PC-9 (cell line): ENCODE data around the gene LAMA2. TPM values are rescaled to one million over a fixed set of nuclear protein-coding genes. Genes with fewer than 3 reads are reported as not detected.

ENCODE experiments used
- BruUV-seq: library from RNA; stranded (reverse); fragments of 400-500 nt; replicated peaks from 2 replicates; lab custom pipeline; 2021; lab: Mats Ljungman, UMichigan
- CTCF ChIA-PET: fragments of 300-600 bp; sonication (Branson Sonifier 250); formaldehyde crosslinking; loops from one replicate; lab custom pipeline; 2022; ENCODE audit warnings: antibody characterized with exemption; lab: Charles Lee
- POLR2A ChIA-PET: fragments of 300-600 bp; sonication (Branson Sonifier 250); formaldehyde crosslinking; loops from one replicate; lab custom pipeline; 2022; ENCODE audit warnings: antibody characterized with exemption; ENCODE audit not compliant: unreplicated experiment; lab: Charles Lee
- DNase-seq, 2 experiments: peaks; one replicate each; pipeline versions ENCODE4 v3.0.0 to v3.0.0-alpha.2; 2015 to 2022; ENCODE audit warnings: mixed read lengths in 1 of 2
- H2AFZ ChIP-seq: fragments of 200-600 bp; sonication (generic); 2 replicates; pipeline ENCODE4 v1.8.1; 2017; ENCODE audit warnings: antibody characterized with exemption
- H3F3A ChIP-seq: fragments of 200-600 bp; sonication (generic); 2 replicates; pipeline ENCODE4 v1.8.1; 2017; ENCODE audit warnings: antibody characterized with exemption, mild to moderate bottlenecking, low read depth; ENCODE audit not compliant: insufficient read depth
- H3K27ac ChIP-seq: fragments of 200-600 bp; sonication (generic); 2 replicates; pipeline ENCODE4 v1.6.1; 2016; ENCODE audit warnings: mixed run types
- H3K27me3 ChIP-seq: fragments of 200-600 bp; sonication (generic); 2 replicates; pipeline ENCODE4 v1.6.1; 2016; ENCODE audit warnings: low read depth, mixed run types; ENCODE audit not compliant: insufficient read depth
- H3K36me3 ChIP-seq: fragments of 200-600 bp; sonication (generic); 2 replicates; pipeline ENCODE4 v1.6.1; 2016; ENCODE audit warnings: low read depth, mixed run types
- H3K4me1 ChIP-seq: fragments of 200-600 bp; sonication (generic); replicated peaks from 2 replicates; pipeline ENCODE4 v1.6.1; 2016; ENCODE audit warnings: mixed run types; ENCODE audit not compliant: insufficient read depth
- H3K4me2 ChIP-seq: fragments of 200-600 bp; sonication (generic); 2 replicates; pipeline ENCODE4 v1.6.1; 2017; ENCODE audit warnings: mixed run types
- H3K4me3 ChIP-seq: fragments of 200-600 bp; sonication (generic); 2 replicates; pipeline ENCODE4 v1.6.1; 2016; ENCODE audit warnings: mixed run types
- H3K79me2 ChIP-seq: fragments of 200-600 bp; sonication (generic); 2 replicates; pipeline ENCODE4 v1.6.1; 2017; ENCODE audit warnings: low read depth, mixed run types
- H3K9me2 ChIP-seq: fragments of 200-600 bp; sonication (generic); 2 replicates; pipeline ENCODE4 v1.8.1; 2017; ENCODE audit warnings: mild to moderate bottlenecking; ENCODE audit not compliant: insufficient read depth
- H3K9me3 ChIP-seq: fragments of 200-600 bp; sonication (generic); 2 replicates; pipeline ENCODE4 v1.8.1; 2016; ENCODE audit warnings: low read depth; ENCODE audit not compliant: insufficient read depth
- H4K20me1 ChIP-seq: fragments of 200-600 bp; sonication (generic); 2 replicates; pipeline ENCODE4 v1.8.1; 2017; ENCODE audit not compliant: insufficient read depth
- EZH2 ChIP-seq: fragments of 200-600 bp; sonication (generic); IDR thresholded peaks from 2 replicates; pipeline ENCODE4 v1.8.0; 2017; ENCODE audit warnings: antibody characterized with exemption, low read depth
- intact Hi-C: fragments of 100-400 bp; cut with micrococcal nuclease; formaldehyde crosslinking; loops from one replicate; pipeline ENCODE4 v1.10.0; 2022; ENCODE audit not compliant: unreplicated experiment
- total RNA-seq: library from RNA; stranded (reverse); gene quantifications from 2 replicates; pipeline ENCODE4 v1.2.3, GENCODE V29; 2021
- TF ChIP-seq, protein P1 (sequence below): fragments of 200-600 bp; sonication (generic); conservative IDR thresholded peaks from 2 replicates; pipeline ENCODE4 v1.6.1; 2017; ENCODE audit warnings: mixed run types, antibody characterized with exemption, mild to moderate bottlenecking, moderate library complexity

LAMA2 gene
- total RNA-seq, 1 experiment from 2014 or later: 2.8 TPM

DNA sequence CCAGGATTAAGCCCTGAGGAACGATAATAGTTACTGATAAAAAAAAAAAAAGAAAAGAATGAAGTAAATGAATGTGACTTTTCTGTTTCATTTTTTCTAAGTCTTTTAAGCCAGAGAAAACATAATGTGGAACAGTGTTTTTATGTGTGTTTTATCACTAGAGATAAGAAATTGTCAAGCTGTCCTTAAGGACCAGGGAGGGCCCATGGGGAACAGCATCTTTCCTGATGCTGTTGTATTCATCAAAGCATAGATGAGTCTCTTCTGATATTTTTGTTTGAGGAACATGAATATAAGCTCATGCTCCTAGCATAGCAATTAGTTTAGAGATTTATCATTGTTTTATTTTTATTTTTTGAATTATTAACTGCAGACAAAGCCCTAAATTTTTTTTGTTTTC is 150.2 kb downstream of the LAMA2 start:
- no peaks in the 10 kb centered on the region; the same call in 1 of the 2 replicates for H3K4me1 ChIP-seq
- no peaks in the 10 kb centered on the region for H3K79me2 ChIP-seq
- H3F3A ChIP-seq: no peaks in the 10 kb centered on the region
- no peak overlapping the region for H3K27ac ChIP-seq
- no peak overlapping the region for H3K4me2 ChIP-seq
- CTCF ChIA-PET: no interaction called here
- no peaks in the 10 kb centered on the region for H4K20me1 ChIP-seq
- POLR2A ChIA-PET: interaction anchor here (0.6 kb wide), 2 partner anchors 463 to 1011 kb away, joined by 5 to 7 read pairs; no protein-coding TSS in a partner anchor
- H3K9me3 ChIP-seq: no peaks in the 10 kb centered on the region; the same call in 1 of the 2 replicates
- no peak overlapping the region; the same call in 1 of the 2 replicates for H2AFZ ChIP-seq
- H3K9me2 ChIP-seq: no peaks in the 10 kb centered on the region; the same call in 1 of the 2 replicates
- H3K36me3 ChIP-seq: no peaks in the 10 kb centered on the region
- DNase-seq: no peak
- intact Hi-C loops: no loop called here
- TF ChIP-seq, protein P1, sequence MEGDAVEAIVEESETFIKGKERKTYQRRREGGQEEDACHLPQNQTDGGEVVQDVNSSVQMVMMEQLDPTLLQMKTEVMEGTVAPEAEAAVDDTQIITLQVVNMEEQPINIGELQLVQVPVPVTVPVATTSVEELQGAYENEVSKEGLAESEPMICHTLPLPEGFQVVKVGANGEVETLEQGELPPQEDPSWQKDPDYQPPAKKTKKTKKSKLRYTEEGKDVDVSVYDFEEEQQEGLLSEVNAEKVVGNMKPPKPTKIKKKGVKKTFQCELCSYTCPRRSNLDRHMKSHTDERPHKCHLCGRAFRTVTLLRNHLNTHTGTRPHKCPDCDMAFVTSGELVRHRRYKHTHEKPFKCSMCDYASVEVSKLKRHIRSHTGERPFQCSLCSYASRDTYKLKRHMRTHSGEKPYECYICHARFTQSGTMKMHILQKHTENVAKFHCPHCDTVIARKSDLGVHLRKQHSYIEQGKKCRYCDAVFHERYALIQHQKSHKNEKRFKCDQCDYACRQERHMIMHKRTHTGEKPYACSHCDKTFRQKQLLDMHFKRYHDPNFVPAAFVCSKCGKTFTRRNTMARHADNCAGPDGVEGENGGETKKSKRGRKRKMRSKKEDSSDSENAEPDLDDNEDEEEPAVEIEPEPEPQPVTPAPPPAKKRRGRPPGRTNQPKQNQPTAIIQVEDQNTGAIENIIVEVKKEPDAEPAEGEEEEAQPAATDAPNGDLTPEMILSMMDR: no peak
- no peak for TF ChIP-seq EZH2
- no TSS peak for BruUV-seq
- no peaks in the 10 kb centered on the region for H3K27me3 ChIP-seq
- no peak overlapping the region for H3K4me3 ChIP-seq

DNA sequence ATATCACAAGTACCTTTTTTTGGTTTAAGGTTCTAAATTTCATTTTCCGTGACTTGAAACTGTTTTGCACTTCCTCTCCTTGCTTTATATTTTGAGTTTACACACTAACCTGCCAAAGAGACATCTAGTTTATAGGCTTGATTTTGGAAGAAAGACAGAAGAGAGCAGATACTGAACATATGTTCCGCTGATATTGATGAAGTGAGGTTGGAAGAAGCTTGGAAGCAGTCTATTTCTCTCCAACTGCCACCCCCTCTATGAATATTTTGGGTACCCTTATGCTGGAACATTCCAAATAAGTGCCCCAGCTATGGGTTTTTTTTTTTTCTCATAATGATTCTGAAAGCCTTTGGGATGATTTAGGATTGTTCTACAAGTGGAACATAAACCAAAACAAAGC is 150.6 kb downstream of the LAMA2 start:
- no peak overlapping the region for H3K4me2 ChIP-seq
- no peak for DNase-seq
- H3K9me2 ChIP-seq: no peaks in the 10 kb centered on the region; the same call in 1 of the 2 replicates
- TF ChIP-seq EZH2: no peak
- TF ChIP-seq, protein P1: no peak
- no peak overlapping the region; the same call in none of the 2 replicates for H2AFZ ChIP-seq
- H3K27ac ChIP-seq: no peak overlapping the region
- ChIA-PET POLR2A (no interaction called here), CTCF (no interaction called here)
- intact Hi-C loops: no loop called here
- no peaks in the 10 kb centered on the region for H3K27me3 ChIP-seq
- no peaks in the 10 kb centered on the region for H3K36me3 ChIP-seq
- no TSS peak for BruUV-seq
- no peaks in the 10 kb centered on the region; the same call in 1 of the 2 replicates for H3K9me3 ChIP-seq
- H3K4me1 ChIP-seq: no peaks in the 10 kb centered on the region; the same call in 1 of the 2 replicates
- no peak overlapping the region for H3K4me3 ChIP-seq
- H4K20me1 ChIP-seq: no peaks in the 10 kb centered on the region
- H3K79me2 ChIP-seq: no peaks in the 10 kb centered on the region
- no peaks in the 10 kb centered on the region for H3F3A ChIP-seq

DNA sequence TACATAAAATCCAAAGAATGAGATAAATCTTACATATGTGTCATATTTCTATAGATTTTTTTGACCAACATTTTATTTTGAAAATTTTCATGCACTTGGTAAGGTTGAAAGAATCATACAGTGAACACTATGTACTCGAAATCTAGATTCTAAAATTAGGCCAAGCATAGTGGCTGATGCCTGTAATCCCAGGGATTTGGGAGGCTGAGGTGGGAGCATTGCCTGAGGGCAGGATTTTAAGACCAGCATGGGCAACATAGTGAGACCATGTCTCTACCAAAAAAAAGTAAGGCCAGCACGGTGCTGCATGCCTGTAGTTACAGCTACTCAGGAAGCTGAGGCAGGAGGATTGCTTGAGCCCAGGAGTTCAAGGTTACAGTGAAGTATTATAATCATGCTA is 158.6 kb downstream of the LAMA2 start:
- Histone ChIP-seq H3K27me3 (no peaks in the 10 kb centered on the region), H4K20me1 (no peaks in the 10 kb centered on the region), H3K4me3 (no peak overlapping the region), H3K27ac (no peak overlapping the region), H3K79me2 (no peaks in the 10 kb centered on the region), H3K9me3 (no peaks in the 10 kb centered on the region; the same call in none of the 2 replicates), H3K36me3 (no peaks in the 10 kb centered on the region), H2AFZ (no peak overlapping the region), H3K4me2 (no peak overlapping the region), H3F3A (no peaks in the 10 kb centered on the region), H3K9me2 (no peaks in the 10 kb centered on the region), H3K4me1 (no peaks in the 10 kb centered on the region)
- ChIA-PET CTCF (no interaction called here), POLR2A (no interaction called here)
- no peak for TF ChIP-seq EZH2
- TF ChIP-seq, protein P1: no peak
- intact Hi-C loops: no loop called here
- no TSS peak for BruUV-seq
- DNase-seq: no peak
